ENCODE results near the gene ADPRH. TPM values are rescaled to one million over a fixed set of nuclear protein-coding genes. Genes with fewer than 3 reads are reported as not detected.
A peak's percentile ranks its signal among the peaks of the same experiment; 100 is the strongest.
"Not testable (repeated sequence)": the region's sequence is repeated elsewhere in the genome, so short reads cannot be mapped to it uniquely, and the experiment has no call there.

Gene ADPRH
- total and polyA plus RNA-seq, 9 donors = 4.0 to 10.3 (median 7.9) TPM

DNA sequence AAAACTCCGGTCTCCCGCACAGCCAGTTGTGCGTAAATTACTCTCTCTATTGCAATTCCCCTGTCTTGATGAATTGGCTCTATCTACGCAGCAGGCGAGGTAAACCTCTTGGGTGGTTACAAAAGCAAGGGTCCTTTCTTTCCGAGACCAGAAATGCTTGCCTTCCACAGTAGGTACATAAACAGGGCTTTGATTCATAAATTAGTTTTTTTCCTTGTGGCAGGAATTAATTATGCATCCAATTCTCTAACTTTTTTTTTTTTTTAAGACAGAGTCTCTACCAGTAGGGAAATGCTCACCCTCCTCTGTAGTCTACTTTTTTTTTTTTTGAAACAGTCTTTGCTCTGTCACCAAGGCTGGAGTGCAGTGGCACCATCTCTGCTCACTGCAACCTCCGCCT, 36.1 kb upstream of the ADPRH start:
- Histone ChIP-seq H3K27me3 (ENCODE audit: control insufficient read depth, insufficient read depth, low read length) (no peaks in the 10 kb centered on the region), H3K36me3 (ENCODE audit: control insufficient read depth, insufficient read depth, low read length) (no peaks in the 10 kb centered on the region), H3K4me3 (ENCODE audit: low read length) (no peak overlapping the region), H3K9me3 (replicated peaks; ENCODE audit: control insufficient read depth, low read depth, low read length) (no peaks in the 10 kb centered on the region), H3K27ac (ENCODE audit: low read length) (no peak overlapping the region), H3K4me1 (ENCODE audit: control insufficient read depth, insufficient read depth, low read length) (no peaks in the 10 kb centered on the region)
- no peak for DNase-seq
- WGBS (ENCODE audit: insufficient coverage) = no CpG with 5 or more reads among the region's 7 CpGs

DNA sequence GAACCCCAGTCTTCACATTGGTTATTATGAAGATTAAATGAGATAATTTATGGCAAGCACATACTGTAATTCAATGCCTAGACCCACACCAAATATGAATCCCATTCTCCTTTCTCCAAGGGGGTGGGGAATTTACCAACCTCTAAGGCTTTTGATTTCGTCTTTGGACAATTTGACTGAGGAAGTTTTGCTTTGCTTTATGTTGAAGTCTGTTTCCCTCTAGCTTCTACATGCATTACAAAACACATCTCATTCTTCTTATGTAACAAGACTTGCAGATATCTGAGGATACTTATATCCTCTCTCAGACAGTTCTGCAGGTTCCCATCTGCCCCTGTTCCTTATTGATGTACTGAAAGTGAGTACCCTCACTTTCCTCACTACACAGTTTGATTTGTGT, 32.1 kb upstream of the ADPRH start:
- Histone ChIP-seq H3K4me1 (ENCODE audit: control insufficient read depth, insufficient read depth, low read length) (no peaks in the 10 kb centered on the region), H3K27me3 (ENCODE audit: control insufficient read depth, insufficient read depth, low read length) (no peaks in the 10 kb centered on the region), H3K27ac (ENCODE audit: low read length) (no peak overlapping the region), H3K4me3 (ENCODE audit: low read length) (no peak overlapping the region), H3K9me3 (replicated peaks; ENCODE audit: control insufficient read depth, low read depth, low read length) (no peaks in the 10 kb centered on the region), H3K36me3 (ENCODE audit: control insufficient read depth, insufficient read depth, low read length) (no peaks in the 10 kb centered on the region)
- no peak for DNase-seq
- no CpG with 5 or more reads among the region's 1 CpG for WGBS (ENCODE audit: insufficient coverage)

- Histone ChIP-seq H3K4me3 (ENCODE audit: low read length) (no peak overlapping the region), H3K27ac (ENCODE audit: low read length) (no peak overlapping the region), H3K36me3 (ENCODE audit: control insufficient read depth, insufficient read depth, low read length) (no peaks in the 10 kb centered on the region), H3K9me3 (replicated peaks; ENCODE audit: control insufficient read depth, low read depth, low read length) (no peaks in the 10 kb centered on the region), H3K4me1 (ENCODE audit: control insufficient read depth, insufficient read depth, low read length) (no peaks in the 10 kb centered on the region), H3K27me3 (ENCODE audit: control insufficient read depth, insufficient read depth, low read length) (no peaks in the 10 kb centered on the region)
- DNase-seq = no peak
- WGBS (ENCODE audit: insufficient coverage) = 88% methylated on average over 1 of the region's 3 CpGs
Measured at GRCh38 chr3:119548341-119548740, 31.0 kb upstream of the ADPRH start.

GRCh38 chr3:119550192-119550910, 28.9 kb upstream of the ADPRH start:
- WGBS (ENCODE audit: insufficient coverage) = 84% methylated on average over 5 of the region's 9 CpGs
- H3K4me3 ChIP-seq (ENCODE audit: low read length) = no peak overlapping the region
- no peak overlapping the region for H3K27ac ChIP-seq (ENCODE audit: low read length)
- no peaks in the 10 kb centered on the region for H3K4me1 ChIP-seq (ENCODE audit: control insufficient read depth, insufficient read depth, low read length)
- H3K9me3 ChIP-seq (replicated peaks; ENCODE audit: control insufficient read depth, low read depth, low read length) = no peaks in the 10 kb centered on the region
- no peaks in the 10 kb centered on the region for H3K36me3 ChIP-seq (ENCODE audit: control insufficient read depth, insufficient read depth, low read length)
- no peak for DNase-seq
- H3K27me3 ChIP-seq (ENCODE audit: control insufficient read depth, insufficient read depth, low read length) = no peaks in the 10 kb centered on the region

GRCh38 chr3:119551598-119551997, 27.7 kb upstream of the ADPRH start:
- no peaks in the 10 kb centered on the region for H3K27me3 ChIP-seq (ENCODE audit: control insufficient read depth, insufficient read depth, low read length)
- no peak for DNase-seq
- H3K36me3 ChIP-seq (ENCODE audit: control insufficient read depth, insufficient read depth, low read length) = no peaks in the 10 kb centered on the region
- no peak overlapping the region for H3K4me3 ChIP-seq (ENCODE audit: low read length)
- no peaks in the 10 kb centered on the region for H3K4me1 ChIP-seq (ENCODE audit: control insufficient read depth, insufficient read depth, low read length)
- H3K27ac ChIP-seq (ENCODE audit: low read length) = no peak overlapping the region
- WGBS (ENCODE audit: insufficient coverage) = 91% methylated on average over 5 of the region's 5 CpGs
- H3K9me3 ChIP-seq (replicated peaks; ENCODE audit: control insufficient read depth, low read depth, low read length) = no peaks in the 10 kb centered on the region

- DNase-seq; H3K27me3 ChIP-seq (ENCODE audit: control insufficient read depth, insufficient read depth, low read length); H3K27ac ChIP-seq (ENCODE audit: low read length); H3K9me3 ChIP-seq (replicated peaks; ENCODE audit: control insufficient read depth, low read depth, low read length); H3K4me3 ChIP-seq (ENCODE audit: low read length); H3K36me3 ChIP-seq (ENCODE audit: control insufficient read depth, insufficient read depth, low read length); H3K4me1 ChIP-seq (ENCODE audit: control insufficient read depth, insufficient read depth, low read length): not testable (repeated sequence)
- no CpG with 5 or more reads among the region's 6 CpGs for WGBS (ENCODE audit: insufficient coverage)
Measured at GRCh38 chr3:119552928-119553327, 26.4 kb upstream of the ADPRH start.

GRCh38 chr3:119553823-119554415, 25.4 kb upstream of the ADPRH start:
- Histone ChIP-seq H3K4me3 (ENCODE audit: low read length) (no peak overlapping the region), H3K9me3 (replicated peaks; ENCODE audit: control insufficient read depth, low read depth, low read length) (no peaks in the 10 kb centered on the region), H3K27me3 (ENCODE audit: control insufficient read depth, insufficient read depth, low read length) (no peaks in the 10 kb centered on the region), H3K36me3 (ENCODE audit: control insufficient read depth, insufficient read depth, low read length) (no peaks in the 10 kb centered on the region), H3K4me1 (ENCODE audit: control insufficient read depth, insufficient read depth, low read length) (no peaks in the 10 kb centered on the region), H3K27ac (ENCODE audit: low read length) (no peak overlapping the region)
- whole genome bisulfite sequencing (ENCODE audit: insufficient coverage) = 49% methylated on average over 2 of the region's 5 CpGs
- DNase-seq = no peak

DNA sequence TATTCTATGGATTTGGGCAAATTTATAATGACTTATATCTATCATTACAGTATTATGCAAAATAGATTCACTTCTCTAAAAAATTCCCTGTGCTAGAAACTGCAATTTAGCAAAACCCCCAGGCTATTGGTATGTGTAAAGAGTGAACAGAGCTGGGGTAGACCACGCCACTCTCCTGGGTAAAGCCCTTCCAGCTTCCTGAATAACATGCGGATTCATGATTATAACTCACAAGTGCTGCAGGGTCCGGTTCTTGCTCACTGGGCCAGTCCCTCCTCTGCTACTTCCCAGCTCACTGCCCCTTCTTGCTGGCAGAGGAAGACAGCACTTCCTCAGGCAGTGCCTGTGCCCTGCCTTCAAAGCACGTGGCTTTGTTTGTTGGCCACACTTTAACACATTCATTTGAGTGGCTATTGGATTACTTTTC, 24.0 kb upstream of the ADPRH start:
- Histone ChIP-seq H3K4me3 (ENCODE audit: low read length) (no peak overlapping the region), H3K27me3 (ENCODE audit: control insufficient read depth, insufficient read depth, low read length) (no peaks in the 10 kb centered on the region), H3K4me1 (ENCODE audit: control insufficient read depth, insufficient read depth, low read length) (no peaks in the 10 kb centered on the region), H3K9me3 (replicated peaks; ENCODE audit: control insufficient read depth, low read depth, low read length) (no peaks in the 10 kb centered on the region), H3K27ac (ENCODE audit: low read length) (no peak overlapping the region), H3K36me3 (ENCODE audit: control insufficient read depth, insufficient read depth, low read length) (no peaks in the 10 kb centered on the region)
- DNase-seq = peak; percentile 43
- 74% methylated on average over 3 of the region's 4 CpGs for WGBS (ENCODE audit: insufficient coverage)

- 100% methylated on average over 1 of the region's 1 CpG for WGBS (ENCODE audit: insufficient coverage)
- no peak overlapping the region for H3K4me3 ChIP-seq (ENCODE audit: low read length)
- H3K27me3 ChIP-seq (ENCODE audit: control insufficient read depth, insufficient read depth, low read length) = no peaks in the 10 kb centered on the region
- H3K27ac ChIP-seq (ENCODE audit: low read length) = no peak overlapping the region
- no peak for DNase-seq
- H3K36me3 ChIP-seq (ENCODE audit: control insufficient read depth, insufficient read depth, low read length) = no peaks in the 10 kb centered on the region
- no peaks in the 10 kb centered on the region for H3K9me3 ChIP-seq (replicated peaks; ENCODE audit: control insufficient read depth, low read depth, low read length)
- no peaks in the 10 kb centered on the region for H3K4me1 ChIP-seq (ENCODE audit: control insufficient read depth, insufficient read depth, low read length)
Measured at GRCh38 chr3:119555929-119556328, 23.4 kb upstream of the ADPRH start.

DNA sequence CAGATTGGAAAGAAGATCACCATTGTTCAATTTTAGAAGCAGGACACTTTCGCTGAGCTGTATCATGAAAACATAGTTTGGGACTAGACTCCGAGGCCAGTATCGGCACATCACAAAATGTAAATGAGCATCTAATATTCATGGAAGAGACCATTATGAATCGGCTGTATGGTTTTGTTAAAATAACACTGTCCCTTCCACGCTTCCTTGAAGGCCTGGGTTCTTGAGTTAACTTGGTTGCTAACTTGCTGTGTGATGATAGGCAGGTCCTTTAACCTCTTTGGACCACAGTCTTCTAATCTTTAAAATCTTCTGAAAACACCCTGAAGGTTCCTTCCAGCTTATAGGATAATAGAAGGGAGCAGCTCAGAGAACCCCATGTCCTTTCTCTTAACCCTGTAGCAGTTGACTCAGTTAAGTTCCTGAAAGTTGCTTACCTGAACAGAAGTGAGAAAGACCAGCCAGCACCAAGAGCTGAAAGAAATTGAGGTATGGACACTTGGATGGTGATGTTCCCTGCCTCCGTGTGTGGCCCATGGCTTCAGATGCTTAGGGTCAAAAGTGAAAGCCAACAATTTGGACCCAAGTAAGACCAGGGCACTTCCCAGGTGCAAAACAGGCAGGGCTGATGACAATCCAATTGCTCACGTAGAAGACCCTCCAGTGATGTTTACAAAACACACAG, 22.0 kb upstream of the ADPRH start:
- no peak overlapping the region for H3K4me3 ChIP-seq (ENCODE audit: low read length)
- DNase-seq = no peak
- H3K36me3 ChIP-seq (ENCODE audit: control insufficient read depth, insufficient read depth, low read length) = no peaks in the 10 kb centered on the region
- no peaks in the 10 kb centered on the region for H3K27me3 ChIP-seq (ENCODE audit: control insufficient read depth, insufficient read depth, low read length)
- no peak overlapping the region for H3K27ac ChIP-seq (ENCODE audit: low read length)
- 63% methylated on average over 4 of the region's 7 CpGs for WGBS (ENCODE audit: insufficient coverage)
- no peaks in the 10 kb centered on the region for H3K9me3 ChIP-seq (replicated peaks; ENCODE audit: control insufficient read depth, low read depth, low read length)
- no peaks in the 10 kb centered on the region for H3K4me1 ChIP-seq (ENCODE audit: control insufficient read depth, insufficient read depth, low read length)

Data from muscle of leg (tissue), 11 donors.